K562 (cell line): Measurements from ENCODE around the gene RSBN1L. TPM values are rescaled to one million over a fixed set of nuclear protein-coding genes. Genes with fewer than 3 reads are reported as not detected.
A peak's percentile ranks its signal among the peaks of the same experiment; 100 is the strongest.

Source experiments
- CBX1 ChIP-seq: sonication (generic); IDR thresholded peaks from 2 replicates; pipeline ENCODE4 v1.6.1; 2016; ENCODE audit warnings: antibody characterized with exemption, low read depth, mild to moderate bottlenecking
- CREB3L1 ChIP-seq: fragments of 450-650 bp; IDR thresholded peaks from 2 replicates; pipeline ENCODE4 v1.6.1; 2014; ENCODE audit warnings: low read depth, mild to moderate bottlenecking, moderate library complexity, borderline replicate concordance
- EGR1 ChIP-seq: fragments of 450-650 bp; conservative IDR thresholded peaks from 2 replicates; pipeline ENCODE4 v1.6.1; 2017; ENCODE audit warnings: mild to moderate bottlenecking
- HMG20B ChIP-seq: fragments of 250-450 bp; sonication (Bioruptor Pico); IDR thresholded peaks from 2 replicates; pipeline ENCODE4 v1.5.0; 2021; ENCODE audit warnings: mild to moderate bottlenecking
- KAT7 ChIP-seq: sonication (generic); formaldehyde crosslinking; IDR thresholded peaks from 2 replicates; pipeline ENCODE4 v1.8.0; 2022; ENCODE audit warnings: missing genetic modification reagents, mild to moderate bottlenecking, borderline replicate concordance
- MAX ChIP-seq: sonication (generic); formaldehyde crosslinking; IDR thresholded peaks from 2 replicates; pipeline ENCODE4 v1.9.0; 2022; ENCODE audit warnings: mild to moderate bottlenecking, missing genetic modification reagents
- MYBL2 ChIP-seq, 2 experiments: fragments of 450-650 bp in 1 of 2; sonication (generic) in 1 of 2; formaldehyde crosslinking in 1 of 2; IDR thresholded peaks; 2 replicates each; pipeline versions ENCODE4 v1.6.1 to v1.8.1; 2017 to 2022; ENCODE audit warnings: borderline replicate concordance in 1 of 2, inconsistent platforms in 1 of 2, low read depth in 1 of 2, mild to moderate bottlenecking in 1 of 2, missing genetic modification reagents in 1 of 2, moderate library complexity in 1 of 2
- MYC ChIP-seq, 2 experiments: fragments of 250-450 bp in 1 of 2; sonication (Bioruptor Pico) in 1 of 2; IDR thresholded peaks; 2 replicates each; pipeline versions ENCODE4 v1.5.1 to v1.6.1; 2012 to 2021; ENCODE audit warnings: low read depth in 2 of 2, borderline replicate concordance in 1 of 2, improper control_type of control experiment in 1 of 2, low read length in 1 of 2, mild to moderate bottlenecking in 1 of 2, moderate library complexity in 1 of 2
- POLR2B ChIP-seq: fragments of 450-650 bp; IDR thresholded peaks from 2 replicates; pipeline ENCODE4 v1.6.1; 2018; ENCODE audit warnings: low read depth; ENCODE audit not compliant: partially characterized antibody
- PTRF ChIP-seq: fragments of 450-650 bp; IDR thresholded peaks from 2 replicates; pipeline ENCODE4 v1.6.1; 2016; ENCODE audit warnings: mild to moderate bottlenecking, missing genetic modification characterization, missing compliant biosample characterization
- RHOXF2B ChIP-seq: fragments of 250-450 bp; sonication (Bioruptor Pico); conservative IDR thresholded peaks from 2 replicates; pipeline ENCODE4 v1.5.1; 2021
- ZBTB33 ChIP-seq: sonication (generic); formaldehyde crosslinking; IDR thresholded peaks from 2 replicates; pipeline ENCODE4 v1.8.1; 2023; ENCODE audit warnings: mild to moderate bottlenecking, missing genetic modification reagents
- ZNF655 ChIP-seq: fragments of 250-450 bp; sonication (Bioruptor Pico); IDR thresholded peaks from 2 replicates; pipeline ENCODE4 v1.5.0; 2021
- polyA plus RNA-seq, 8 experiments: library from polyadenylated mRNA; depleted of rRNA in 4 of 8; stranded (reverse) in 5 of 8; unstranded in 3 of 8; fragments of >200 nt; fragmentation: Nextera tagmentation in 2 of 8; fragmentation: Illumina TruSeq in 1 of 8; extraction: Ambion mirVana in 2 of 8; extraction: Trizol in 1 of 8; gene quantifications; 2 replicates each; pipeline versions ENCODE4 v1.2.1 to v1.2.3, GENCODE V29; 2011 to 2014; ENCODE audit warnings: inconsistent platforms in 1 of 8, missing spikeins in 1 of 8
- total RNA-seq, 7 experiments: library from RNA; depleted of rRNA in 6 of 7; stranded (reverse); fragments of >200 nt in 6 of 7; fragmentation: Illumina TruSeq in 2 of 7; extraction: Trizol in 2 of 7; gene quantifications; 2 replicates each; pipeline versions ENCODE4 v1.2.1 to v1.2.3, GENCODE V29; 2011 to 2021; ENCODE audit warnings: low replicate concordance in 1 of 7

The RSBN1L gene
- total and polyA plus RNA-seq, 9 of the 15 experiments (the other 6 are each of a cell fraction or from before 2014, with no cell fraction given): 6.2 to 35.2 (median 20.1) TPM

DNA sequence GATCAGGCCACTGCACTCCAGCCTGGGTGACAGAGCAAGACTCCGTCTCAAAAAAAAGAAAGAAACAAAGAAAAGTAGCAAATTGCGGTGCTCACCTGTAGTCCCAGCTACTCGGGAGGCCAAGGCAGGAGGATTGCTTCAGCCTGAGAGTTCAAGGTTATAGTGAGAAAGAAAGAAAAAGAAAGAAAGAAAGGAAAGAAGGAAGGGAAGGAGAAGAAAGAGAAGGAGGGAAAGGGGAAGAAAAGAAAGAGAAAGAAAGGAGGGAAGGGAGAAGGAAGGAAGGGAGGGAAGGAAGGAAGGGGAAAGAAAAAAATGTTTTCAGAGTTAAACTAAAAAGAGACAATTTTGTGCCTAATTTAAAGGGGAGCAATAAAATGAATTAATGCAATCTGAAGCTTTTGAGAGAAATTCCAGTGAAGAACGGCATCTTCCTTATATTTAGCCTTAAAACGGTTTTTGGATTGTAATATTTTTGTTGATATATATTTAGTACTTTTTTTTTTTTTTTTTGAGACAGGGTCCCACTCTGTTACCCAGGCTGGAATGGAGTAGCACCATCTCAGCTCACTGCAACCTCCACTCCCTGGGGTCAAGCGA is 47.4 kb upstream of the RSBN1L start (continued):
- TF ChIP-seq MYBL2 (IDR thresholded peaks at IDR 0.05; ENCODE audit: low read depth) (no peak), MYBL2 (CRISPR knock-in tag; IDR thresholded peaks at IDR 0.05; ENCODE audit: borderline replicate concordance) (no peak), ZNF655 (CRISPR knock-in tag) (no peak), ZBTB33 (CRISPR knock-in tag) (no peak), POLR2B (peak; percentile 20), RHOXF2B (CRISPR knock-in tag) (no peak), HMG20B (CRISPR knock-in tag) (no peak), CREB3L1 (no peak), CBX1 (no peak), PTRF (no peak), MAX (CRISPR knock-in tag) (no peak), MYC (IDR thresholded peaks at IDR 0.05; ENCODE audit: low read depth, low read length) (no peak), MYC (CRISPR knock-in tag; IDR thresholded peaks at IDR 0.05; ENCODE audit: borderline replicate concordance, low read depth) (no peak), KAT7 (no peak), EGR1 (no peak)
